GM18519 (cell line): Measurements from ENCODE around the gene TFCP2.

Experiments used
- ATAC-seq: cut with Tn5 transposase; IDR thresholded peaks from one replicate; pipeline ENCODE4 v1.9.1; 2021; ENCODE audit warnings: mild to moderate bottlenecking, moderate library complexity; ENCODE audit not compliant: unreplicated experiment, low FRiP score

Gene TFCP2

DNA sequence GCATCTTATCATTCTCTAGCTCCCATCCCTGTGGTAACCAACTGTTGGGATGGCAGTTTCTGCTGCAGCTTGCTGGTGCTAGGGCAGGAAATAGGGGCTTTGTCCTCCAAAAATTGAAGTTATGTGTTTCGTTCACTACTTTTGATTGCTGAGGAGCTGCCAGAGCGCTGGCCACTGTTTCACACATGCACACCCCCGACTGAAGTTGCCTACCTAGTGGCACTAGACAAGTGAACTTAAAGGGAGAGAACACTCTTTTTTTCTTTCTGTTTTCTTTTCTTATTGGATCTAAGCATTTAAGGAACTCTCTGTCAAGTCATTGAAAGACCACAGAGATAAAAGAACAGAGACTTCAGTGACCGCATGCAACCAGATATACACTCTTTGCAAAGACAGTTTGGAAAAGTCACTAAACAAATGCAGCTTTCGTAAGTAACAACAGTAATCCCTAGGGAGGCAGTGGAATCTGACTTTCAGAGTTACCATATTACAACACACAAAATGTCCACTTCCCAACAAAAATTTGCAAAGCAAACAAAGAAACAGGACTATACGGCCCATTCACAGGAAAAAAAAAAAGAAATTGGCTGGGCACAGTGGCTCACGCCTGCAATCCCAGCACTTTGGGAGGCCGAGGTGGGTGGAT lies 12.0 kb downstream of the TFCP2 start:
- no peak for ATAC-seq

DNA sequence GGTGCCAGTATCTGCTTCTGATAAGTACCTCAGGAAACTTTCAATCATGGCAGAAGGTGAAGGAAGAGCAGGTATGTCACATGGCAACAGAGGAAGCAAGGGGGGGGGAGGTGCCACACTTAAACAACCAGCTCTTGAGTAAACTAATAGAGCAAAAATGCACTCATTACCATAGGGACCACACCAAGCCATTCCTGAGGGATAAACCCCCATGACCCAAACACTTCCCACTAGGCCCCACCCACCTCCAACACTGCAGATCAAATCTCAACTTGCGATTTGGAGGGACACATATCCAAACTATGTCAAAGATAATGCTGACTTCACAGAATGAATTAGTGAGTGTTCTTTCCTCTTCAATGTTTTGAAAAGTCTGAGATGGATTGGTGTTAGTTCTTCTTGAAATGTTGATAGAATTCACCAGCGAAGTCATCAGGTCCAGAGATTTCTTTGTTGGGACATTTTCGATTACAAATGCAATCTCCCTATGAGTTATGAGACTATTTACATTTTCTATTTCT lies 16.6 kb downstream of the TFCP2 start:
- no peak for ATAC-seq

DNA sequence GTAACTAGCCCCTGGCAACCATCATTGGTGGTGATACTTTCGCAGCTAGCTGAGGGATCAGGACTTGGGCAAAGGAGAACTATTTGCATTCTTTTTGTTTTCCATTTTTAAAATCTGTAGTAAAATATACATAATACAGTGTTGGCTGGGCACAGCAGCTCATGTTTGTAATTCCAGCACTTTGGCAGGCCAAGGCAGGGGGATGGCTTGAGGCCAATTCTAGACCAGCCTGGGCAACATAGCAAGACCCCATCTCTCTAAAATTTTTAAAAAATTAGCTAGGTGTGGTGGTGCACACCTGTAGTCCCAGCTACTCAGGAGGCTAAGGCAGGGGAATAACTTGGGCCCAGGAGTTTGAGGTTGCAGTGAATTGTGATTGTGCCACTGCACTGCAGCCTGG lies 20.0 kb downstream of the TFCP2 start:
- no peak for ATAC-seq

GRCh38 chr12:51150777-51151176 lies 22.2 kb downstream of the TFCP2 start:
- no peak for ATAC-seq

DNA sequence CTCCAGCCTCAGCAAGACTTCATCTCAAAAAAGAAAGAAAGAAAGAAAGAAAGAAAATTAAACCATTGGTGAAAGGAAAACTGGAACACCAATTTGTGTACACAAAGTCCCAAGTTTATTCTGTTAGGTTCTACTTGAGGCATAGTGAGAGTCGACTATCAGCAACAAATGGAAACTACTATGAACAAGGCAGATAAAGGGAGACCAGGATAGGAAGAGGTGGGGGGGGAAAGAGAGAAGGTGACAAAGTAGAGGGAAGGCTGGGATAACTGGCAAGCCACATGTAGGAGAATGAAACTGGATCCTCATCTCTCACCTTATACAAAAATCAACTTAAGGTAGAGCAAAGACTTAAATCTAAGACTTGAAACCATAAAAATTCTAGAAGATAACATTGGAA lies 25.6 kb downstream of the TFCP2 start:
- no peak for ATAC-seq

- ATAC-seq = no peak
Measured at GRCh38 chr12:51139292-51139844, 33.6 kb downstream of the TFCP2 start.

DNA sequence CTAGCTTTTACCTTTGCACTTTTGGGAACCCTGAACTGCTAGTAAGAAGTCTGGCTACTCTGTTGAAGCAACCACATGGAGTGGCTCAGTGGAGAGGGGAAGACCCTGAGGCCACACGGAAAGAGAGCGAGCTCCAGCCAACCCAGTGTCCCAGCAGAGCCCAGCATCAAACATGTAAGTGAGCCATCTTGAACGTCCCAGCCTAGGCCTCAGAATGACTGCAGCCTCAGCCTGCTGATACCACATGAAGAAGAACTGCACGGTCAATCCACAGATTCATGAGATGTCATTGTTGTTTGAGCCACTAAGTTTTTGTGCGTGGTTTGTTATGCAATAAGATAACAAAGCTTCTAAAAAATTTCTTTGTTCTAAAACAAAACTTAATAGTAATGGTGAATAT lies 40.2 kb downstream of the TFCP2 start:
- no peak for ATAC-seq

- ATAC-seq = no peak
Measured at GRCh38 chr12:51131745-51132521, 41.0 kb downstream of the TFCP2 start.

DNA sequence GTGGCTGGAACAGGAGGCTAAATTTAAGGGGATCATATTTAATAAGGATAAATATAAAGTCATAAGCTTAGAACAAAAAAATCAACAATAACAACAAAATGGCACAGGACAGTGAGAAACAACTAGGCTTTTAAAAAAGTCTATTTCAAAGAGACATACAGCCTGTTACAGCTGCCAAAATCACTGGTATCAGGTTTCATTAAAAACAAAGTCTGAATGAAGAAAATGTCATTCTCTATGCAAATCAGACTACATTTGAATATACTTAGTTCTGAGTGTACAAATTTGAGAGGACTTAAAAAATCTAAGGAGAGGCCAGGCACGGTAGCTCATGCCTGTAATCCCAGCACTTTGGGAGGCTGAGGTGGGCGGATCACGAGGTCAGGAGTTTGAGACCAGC lies 44.0 kb downstream of the TFCP2 start:
- ATAC-seq = no peak

- ATAC-seq = no peak
Measured at GRCh38 chr12:51127050-51127729, 45.7 kb downstream of the TFCP2 start.

DNA sequence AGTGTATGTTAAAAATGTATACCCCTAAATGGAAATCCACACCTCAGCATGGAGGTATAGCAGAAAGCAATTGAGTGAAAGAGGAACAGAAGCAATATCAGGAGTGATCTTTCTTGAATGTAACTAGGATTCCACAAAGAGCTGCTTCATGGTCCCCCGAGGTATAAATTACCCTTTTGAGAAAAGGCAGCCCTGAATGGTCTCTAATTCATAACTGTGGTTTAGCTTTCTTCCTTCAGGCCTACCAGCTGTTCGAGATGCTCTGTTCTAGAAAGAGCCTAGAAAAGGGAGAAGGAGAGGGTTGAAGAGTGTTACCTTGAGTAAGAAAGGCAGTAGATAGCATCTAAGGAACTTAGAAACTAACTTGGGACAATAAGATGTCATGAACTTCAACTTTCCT lies 46.6 kb downstream of the TFCP2 start:
- ATAC-seq = no peak

- ATAC-seq = no peak
Measured at GRCh38 chr12:51124504-51124903, 48.4 kb downstream of the TFCP2 start.

DNA sequence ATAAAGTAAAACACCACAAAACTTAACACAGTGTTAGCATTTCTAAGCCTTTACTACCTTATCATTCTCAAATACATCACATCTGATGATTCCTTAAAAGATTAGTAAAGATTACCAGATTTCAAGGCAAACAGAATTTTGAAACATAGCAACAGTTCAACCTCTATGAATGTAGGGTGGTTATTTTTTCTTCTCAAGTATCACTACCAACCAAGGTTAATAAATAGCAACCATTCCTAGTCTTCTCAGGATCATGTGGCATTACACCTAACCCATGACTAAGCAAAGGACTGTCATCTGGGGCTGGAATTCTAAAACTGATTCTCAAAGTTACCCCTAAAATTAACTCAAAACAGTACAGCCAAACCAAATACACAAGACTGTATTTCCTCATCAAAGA lies 50.1 kb downstream of the TFCP2 start:
- no peak for ATAC-seq

- ATAC-seq = no peak
Measured at GRCh38 chr12:51118706-51119105, 54.2 kb downstream of the TFCP2 start.

DNA sequence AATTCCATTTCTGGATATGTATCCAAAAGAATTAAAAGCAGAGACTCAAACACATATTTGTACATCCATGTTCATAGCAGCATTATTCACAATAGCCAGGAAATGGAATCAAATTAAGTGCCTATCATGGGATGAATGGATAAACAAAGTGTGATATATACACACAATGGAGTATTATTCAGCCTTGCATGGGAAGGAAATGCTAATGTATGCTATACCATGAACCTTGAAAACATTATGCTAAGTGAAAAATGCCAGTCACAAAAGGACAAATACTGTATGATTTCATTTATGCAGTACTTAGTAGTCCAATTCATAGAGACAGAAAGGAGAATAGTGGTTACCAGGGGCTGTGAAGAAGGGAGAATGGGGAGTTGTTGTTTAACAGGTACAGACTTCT lies 57.4 kb downstream of the TFCP2 start:
- no peak for ATAC-seq

DNA sequence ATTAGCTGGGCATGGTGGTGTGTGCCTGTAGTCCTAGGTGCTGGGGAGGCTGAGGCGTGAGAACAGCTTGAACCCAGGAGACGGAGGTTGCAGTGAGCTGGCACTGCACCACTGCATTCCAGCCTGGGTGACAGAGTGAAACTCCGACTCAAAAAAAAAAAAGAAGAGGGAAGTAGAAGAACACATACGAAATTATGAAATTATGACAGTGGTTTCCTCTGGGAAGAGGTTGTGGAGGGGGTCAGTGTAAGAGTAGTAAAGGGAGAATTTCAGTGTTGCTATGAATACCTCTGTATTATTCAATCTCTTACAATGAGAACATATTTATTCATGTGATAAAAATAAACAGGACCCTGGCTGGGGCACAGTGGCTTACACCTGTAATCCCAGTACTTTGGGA lies 64.8 kb downstream of the TFCP2 start:
- ATAC-seq = no peak

DNA sequence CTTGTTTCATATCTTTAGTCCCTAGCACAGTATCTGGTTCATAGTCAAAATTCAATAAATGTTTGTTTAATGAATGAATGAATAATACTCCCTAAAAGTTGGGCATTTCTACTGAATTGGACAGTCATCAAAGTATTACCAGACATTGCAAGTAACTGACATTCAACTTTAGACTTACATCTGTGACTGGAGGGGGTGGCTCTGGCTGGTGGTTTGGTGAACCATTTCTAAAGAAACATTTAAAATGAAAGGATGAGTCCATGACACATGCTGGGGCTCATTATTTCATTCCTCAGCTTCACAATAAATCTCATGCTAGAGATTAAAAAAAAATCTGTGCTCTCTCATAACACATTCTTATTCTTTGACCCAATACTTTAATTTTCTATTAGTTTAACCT lies 69.0 kb downstream of the TFCP2 start:
- ATAC-seq = no peak

GRCh38 chr12:51098611-51099010 lies 74.3 kb downstream of the TFCP2 start:
- no peak for ATAC-seq

DNA sequence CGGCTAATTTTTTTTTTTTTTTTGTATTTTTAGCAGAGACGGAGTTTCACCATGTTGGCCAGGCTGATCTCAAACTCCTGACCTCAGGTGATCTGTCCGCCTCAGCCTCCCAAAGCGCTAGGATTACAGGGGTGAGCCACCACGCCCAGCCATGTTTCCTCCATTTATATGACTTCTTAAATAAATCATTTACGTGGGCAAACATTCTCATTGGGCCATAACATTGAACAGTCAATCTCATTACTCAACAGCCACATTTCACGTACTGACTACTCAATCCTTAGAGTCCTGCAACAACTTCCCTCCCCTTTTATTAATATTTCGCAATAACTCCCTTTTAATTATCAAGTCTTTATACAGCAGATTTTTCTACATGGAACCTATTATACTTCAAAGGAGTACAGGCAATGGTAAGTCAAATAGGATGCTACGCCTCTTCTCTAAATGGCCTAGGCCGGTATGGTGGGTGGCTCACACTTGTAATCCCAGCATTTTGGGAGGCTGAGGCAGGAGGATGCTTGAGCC lies 82.2 kb downstream of the TFCP2 start:
- no peak for ATAC-seq

DNA sequence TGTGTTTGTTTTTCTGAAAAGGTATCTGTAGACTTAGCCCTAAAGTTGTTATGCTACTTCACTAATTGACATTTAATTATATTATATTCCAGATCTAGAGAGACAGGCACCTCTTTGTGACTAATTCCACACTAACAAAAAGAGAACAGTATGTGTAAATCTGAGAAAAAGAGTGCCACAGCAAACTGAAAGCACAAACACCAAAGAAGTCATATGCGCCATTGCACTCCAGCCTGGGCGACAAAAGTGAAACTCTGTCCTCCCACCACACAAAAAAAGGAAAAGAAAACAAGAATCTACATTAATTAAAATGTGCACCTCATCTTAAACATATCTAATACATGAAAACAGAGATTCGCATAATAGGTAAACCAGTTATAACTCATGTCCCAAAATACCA lies 85.1 kb downstream of the TFCP2 start:
- ATAC-seq = peak; percentile 37

- no peak for ATAC-seq
Measured at GRCh38 chr12:51086933-51087332, 86.0 kb downstream of the TFCP2 start.
